HepG2 (cell line): ENCODE results near the gene DHX57. TPM values are rescaled to one million over a fixed set of nuclear protein-coding genes. Genes with fewer than 3 reads are reported as not detected.

Experiments used
- ATF7-NPFF ChIP-seq: sonication (generic); formaldehyde crosslinking; IDR thresholded peaks from 2 replicates; pipeline ENCODE4 v1.8.1; 2023; ENCODE audit warnings: mild to moderate bottlenecking, low read depth, missing genetic modification reagents, moderate library complexity
- ATM ChIP-seq: fragments of 450-650 bp; IDR thresholded peaks from 2 replicates; pipeline ENCODE4 v1.7.1; 2017; ENCODE audit warnings: mild to moderate bottlenecking, borderline replicate concordance
- FOSL2 ChIP-seq: sonication (generic); formaldehyde crosslinking; IDR thresholded peaks from 2 replicates; pipeline ENCODE4 v1.4.0; 2020; ENCODE audit warnings: missing genetic modification reagents
- FOXC1 ChIP-seq: sonication (generic); formaldehyde crosslinking; IDR thresholded peaks from 2 replicates; pipeline ENCODE4 v1.8.0; 2022; ENCODE audit warnings: mild to moderate bottlenecking, missing genetic modification reagents, borderline replicate concordance
- HNRNPL ChIP-seq: fragments of 200-400 bp; formaldehyde crosslinking; IDR thresholded peaks from 2 replicates; pipeline ENCODE4 v1.6.1; 2017; ENCODE audit warnings: mild to moderate bottlenecking, low read depth, low read length
- JUN ChIP-seq: sonication (generic); formaldehyde crosslinking; IDR thresholded peaks from 2 replicates; pipeline ENCODE4 v1.4.0; 2020; ENCODE audit warnings: mild to moderate bottlenecking, missing genetic modification reagents
- MATR3 ChIP-seq: sonication (generic); formaldehyde crosslinking; IDR thresholded peaks from 2 replicates; pipeline ENCODE4 v1.4.0; 2020; ENCODE audit warnings: missing genetic modification reagents
- SMC3 ChIP-seq: IDR thresholded peaks from 2 replicates; pipeline ENCODE4 v1.6.1; 2011; ENCODE audit warnings: low read length, improper control_type of control experiment
- ZNF101 ChIP-seq: sonication (generic); formaldehyde crosslinking; IDR thresholded peaks from 2 replicates; pipeline ENCODE4 v1.4.0; 2020; ENCODE audit warnings: mild to moderate bottlenecking, low read depth, missing genetic modification reagents, borderline replicate concordance
- ZNF138 ChIP-seq: sonication (generic); formaldehyde crosslinking; IDR thresholded peaks from 2 replicates; pipeline ENCODE4 v1.5.0; 2020; ENCODE audit warnings: mild to moderate bottlenecking, low read depth, missing genetic modification reagents
- ZNF263 ChIP-seq: sonication (generic); formaldehyde crosslinking; IDR thresholded peaks from 2 replicates; pipeline ENCODE4 v1.4.0; 2020; ENCODE audit warnings: missing genetic modification reagents
- ZNF547 ChIP-seq: sonication (generic); formaldehyde crosslinking; IDR thresholded peaks from 2 replicates; pipeline ENCODE4 v1.5.1; 2020; ENCODE audit warnings: mild to moderate bottlenecking, missing genetic modification reagents
- ZNF780A ChIP-seq: sonication (generic); formaldehyde crosslinking; IDR thresholded peaks from 2 replicates; pipeline ENCODE4 v1.8.0; 2022; ENCODE audit warnings: mild to moderate bottlenecking, missing genetic modification reagents, moderate library complexity
- ZSCAN9 ChIP-seq: IDR thresholded peaks from 2 replicates; pipeline ENCODE4 v1.6.1; 2016; ENCODE audit warnings: borderline replicate concordance
- polyA plus RNA-seq, 8 experiments: library from polyadenylated mRNA; depleted of rRNA in 3 of 8; stranded (reverse) in 7 of 8; unstranded in 1 of 8; fragments of >200 nt; fragmentation: Illumina TruSeq in 4 of 8; extraction: Trizol in 4 of 8; gene quantifications; 2 replicates each; pipeline versions ENCODE4 v1.2.1 to v1.2.3, GENCODE V29; 2011 to 2016; ENCODE audit warnings: low read depth in 4 of 8, missing spikeins in 1 of 8, mixed read lengths in 1 of 8; ENCODE audit not compliant: insufficient read depth in 1 of 8
- total RNA-seq, 5 experiments: library from RNA; depleted of rRNA; stranded (reverse); fragments of >200 nt; fragmentation: Illumina TruSeq; extraction: Trizol; gene quantifications; 2 replicates each; pipeline ENCODE4 v1.2.3, GENCODE V29; 2016; ENCODE audit warnings: low read depth in 1 of 5
- TF ChIP-seq, protein P1 (sequence below): sonication (generic); formaldehyde crosslinking; IDR thresholded peaks from 2 replicates; pipeline ENCODE4 v1.5.0; 2020; ENCODE audit warnings: mild to moderate bottlenecking, missing genetic modification reagents, moderate library complexity
- TF ChIP-seq, protein P2 (sequence below): sonication (generic); formaldehyde crosslinking; IDR thresholded peaks from one replicate; pipeline ENCODE4 v1.5.1; 2020; ENCODE audit warnings: mild to moderate bottlenecking, missing genetic modification reagents; ENCODE audit errors: not compliant biosample characterization
- TF ChIP-seq, protein P3 (sequence below): sonication (generic); formaldehyde crosslinking; IDR thresholded peaks from 2 replicates; pipeline ENCODE4 v1.4.0; 2020; ENCODE audit warnings: missing genetic modification reagents

DHX57 gene
- total and polyA plus RNA-seq, 2 of the 13 experiments (the other 11 are each of a cell fraction or from before 2014, with no cell fraction given), result 9.2 to 24.2 TPM

DNA sequence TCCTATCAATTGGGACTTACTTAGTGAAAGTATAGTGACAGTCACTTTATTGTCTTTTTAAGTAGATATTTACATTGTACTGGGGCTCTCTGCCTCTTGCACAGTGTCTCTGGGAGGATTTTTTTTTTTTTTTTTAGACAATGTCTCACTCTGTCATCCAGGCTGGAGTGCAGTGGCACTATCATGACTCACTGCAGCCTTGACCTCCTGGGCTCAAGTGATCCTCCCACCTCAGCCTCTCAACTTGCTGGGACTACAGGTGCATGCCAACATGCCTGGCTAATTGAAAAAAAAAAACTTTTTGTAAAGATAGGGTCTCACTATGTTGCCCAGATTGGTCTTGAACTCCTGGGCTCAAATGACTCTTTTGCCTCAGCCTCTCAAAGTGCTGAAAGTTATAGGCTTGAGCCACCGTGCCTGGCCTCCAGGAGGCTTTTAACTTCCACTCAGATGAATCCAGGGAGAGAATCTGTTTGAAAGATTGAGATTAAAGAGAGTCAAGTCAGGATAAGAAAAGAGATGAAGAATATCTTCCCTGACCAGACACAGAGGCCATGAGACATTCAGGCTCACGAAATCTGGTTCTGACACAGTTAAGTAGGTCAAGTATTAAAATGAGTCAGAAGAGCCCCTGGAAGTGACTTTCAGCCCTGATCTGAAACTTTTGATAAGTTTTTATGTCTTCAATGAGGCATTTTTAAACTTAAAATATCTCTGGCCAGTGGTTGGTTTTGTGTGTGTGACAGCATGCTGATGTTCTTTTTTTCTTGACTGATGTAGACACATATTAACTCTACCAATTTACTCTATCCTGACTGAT lies 32.2 kb upstream of the DHX57 start (continued):
- TF ChIP-seq, protein P1, sequence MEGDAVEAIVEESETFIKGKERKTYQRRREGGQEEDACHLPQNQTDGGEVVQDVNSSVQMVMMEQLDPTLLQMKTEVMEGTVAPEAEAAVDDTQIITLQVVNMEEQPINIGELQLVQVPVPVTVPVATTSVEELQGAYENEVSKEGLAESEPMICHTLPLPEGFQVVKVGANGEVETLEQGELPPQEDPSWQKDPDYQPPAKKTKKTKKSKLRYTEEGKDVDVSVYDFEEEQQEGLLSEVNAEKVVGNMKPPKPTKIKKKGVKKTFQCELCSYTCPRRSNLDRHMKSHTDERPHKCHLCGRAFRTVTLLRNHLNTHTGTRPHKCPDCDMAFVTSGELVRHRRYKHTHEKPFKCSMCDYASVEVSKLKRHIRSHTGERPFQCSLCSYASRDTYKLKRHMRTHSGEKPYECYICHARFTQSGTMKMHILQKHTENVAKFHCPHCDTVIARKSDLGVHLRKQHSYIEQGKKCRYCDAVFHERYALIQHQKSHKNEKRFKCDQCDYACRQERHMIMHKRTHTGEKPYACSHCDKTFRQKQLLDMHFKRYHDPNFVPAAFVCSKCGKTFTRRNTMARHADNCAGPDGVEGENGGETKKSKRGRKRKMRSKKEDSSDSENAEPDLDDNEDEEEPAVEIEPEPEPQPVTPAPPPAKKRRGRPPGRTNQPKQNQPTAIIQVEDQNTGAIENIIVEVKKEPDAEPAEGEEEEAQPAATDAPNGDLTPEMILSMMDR (CRISPR knock-in tag), result 0 out of 2 replicates have a peak, but pooled peaks have one; percentile 4
- TF ChIP-seq, protein P2, sequence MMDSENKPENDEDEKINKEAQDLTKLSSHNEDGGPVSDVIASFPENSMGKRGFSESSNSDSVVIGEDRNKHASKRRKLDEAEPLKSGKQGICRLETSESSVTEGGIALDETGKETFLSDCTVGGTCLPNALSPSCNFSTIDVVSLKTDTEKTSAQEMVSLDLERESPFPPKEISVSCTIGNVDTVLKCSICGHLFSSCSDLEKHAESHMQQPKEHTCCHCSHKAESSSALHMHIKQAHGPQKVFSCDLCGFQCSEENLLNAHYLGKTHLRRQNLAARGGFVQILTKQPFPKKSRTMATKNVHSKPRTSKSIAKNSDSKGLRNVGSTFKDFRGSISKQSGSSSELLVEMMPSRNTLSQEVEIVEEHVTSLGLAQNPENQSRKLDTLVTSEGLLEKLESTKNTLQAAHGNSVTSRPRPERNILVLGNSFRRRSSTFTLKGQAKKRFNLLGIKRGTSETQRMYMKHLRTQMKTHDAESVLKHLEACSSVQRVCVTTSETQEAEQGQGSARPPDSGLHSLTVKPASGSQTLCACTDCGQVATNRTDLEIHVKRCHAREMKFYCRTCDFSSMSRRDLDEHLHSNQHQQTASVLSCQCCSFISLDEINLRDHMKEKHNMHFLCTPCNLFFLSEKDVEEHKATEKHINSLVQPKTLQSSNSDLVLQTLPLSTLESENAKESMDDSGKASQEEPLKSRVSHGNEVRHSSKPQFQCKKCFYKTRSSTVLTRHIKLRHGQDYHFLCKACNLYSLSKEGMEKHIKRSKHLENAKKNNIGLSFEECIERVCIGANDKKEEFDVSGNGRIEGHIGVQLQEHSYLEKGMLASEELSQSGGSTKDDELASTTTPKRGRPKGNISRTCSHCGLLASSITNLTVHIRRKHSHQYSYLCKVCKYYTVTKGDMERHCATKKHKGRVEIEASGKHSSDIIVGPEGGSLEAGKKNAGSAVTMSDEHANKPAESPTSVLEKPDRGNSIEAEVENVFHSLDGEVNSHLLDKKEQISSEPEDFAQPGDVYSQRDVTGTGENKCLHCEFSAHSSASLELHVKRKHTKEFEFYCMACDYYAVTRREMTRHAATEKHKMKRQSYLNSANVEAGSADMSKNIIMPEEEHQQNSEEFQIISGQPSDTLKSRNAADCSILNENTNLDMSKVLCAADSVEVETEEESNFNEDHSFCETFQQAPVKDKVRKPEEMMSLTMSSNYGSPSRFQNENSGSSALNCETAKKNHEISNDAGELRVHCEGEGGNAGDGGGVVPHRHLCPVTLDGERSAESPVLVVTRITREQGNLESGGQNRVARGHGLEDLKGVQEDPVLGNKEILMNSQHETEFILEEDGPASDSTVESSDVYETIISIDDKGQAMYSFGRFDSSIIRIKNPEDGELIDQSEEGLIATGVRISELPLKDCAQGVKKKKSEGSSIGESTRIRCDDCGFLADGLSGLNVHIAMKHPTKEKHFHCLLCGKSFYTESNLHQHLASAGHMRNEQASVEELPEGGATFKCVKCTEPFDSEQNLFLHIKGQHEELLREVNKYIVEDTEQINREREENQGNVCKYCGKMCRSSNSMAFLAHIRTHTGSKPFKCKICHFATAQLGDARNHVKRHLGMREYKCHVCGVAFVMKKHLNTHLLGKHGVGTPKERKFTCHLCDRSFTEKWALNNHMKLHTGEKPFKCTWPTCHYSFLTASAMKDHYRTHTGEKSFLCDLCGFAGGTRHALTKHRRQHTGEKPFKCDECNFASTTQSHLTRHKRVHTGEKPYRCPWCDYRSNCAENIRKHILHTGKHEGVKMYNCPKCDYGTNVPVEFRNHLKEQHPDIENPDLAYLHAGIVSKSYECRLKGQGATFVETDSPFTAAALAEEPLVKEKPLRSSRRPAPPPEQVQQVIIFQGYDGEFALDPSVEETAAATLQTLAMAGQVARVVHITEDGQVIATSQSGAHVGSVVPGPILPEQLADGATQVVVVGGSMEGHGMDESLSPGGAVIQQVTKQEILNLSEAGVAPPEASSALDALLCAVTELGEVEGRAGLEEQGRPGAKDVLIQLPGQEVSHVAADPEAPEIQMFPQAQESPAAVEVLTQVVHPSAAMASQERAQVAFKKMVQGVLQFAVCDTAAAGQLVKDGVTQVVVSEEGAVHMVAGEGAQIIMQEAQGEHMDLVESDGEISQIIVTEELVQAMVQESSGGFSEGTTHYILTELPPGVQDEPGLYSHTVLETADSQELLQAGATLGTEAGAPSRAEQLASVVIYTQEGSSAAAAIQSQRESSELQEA (CRISPR knock-in tag), result no peak
- TF ChIP-seq ZSCAN9 (CRISPR knock-in tag) (0 out of 2 replicates have a peak, but pooled peaks have one; percentile 29), ZNF547 (CRISPR knock-in tag) (no peak), FOSL2 (CRISPR knock-in tag) (peak; percentile 98), ZNF780A (CRISPR knock-in tag) (no peak), JUN (CRISPR knock-in tag) (peak; percentile 81), MATR3 (no peak), ATF7-NPFF (no peak), ZNF263 (CRISPR knock-in tag) (0 out of 2 replicates have a peak, but pooled peaks have one; percentile 45), HNRNPL (no peak), ZNF101 (no peak), SMC3 (no peak), ZNF138 (CRISPR knock-in tag) (no peak), FOXC1 (CRISPR knock-in tag) (no peak), ATM (no peak)
- TF ChIP-seq, protein P3, sequence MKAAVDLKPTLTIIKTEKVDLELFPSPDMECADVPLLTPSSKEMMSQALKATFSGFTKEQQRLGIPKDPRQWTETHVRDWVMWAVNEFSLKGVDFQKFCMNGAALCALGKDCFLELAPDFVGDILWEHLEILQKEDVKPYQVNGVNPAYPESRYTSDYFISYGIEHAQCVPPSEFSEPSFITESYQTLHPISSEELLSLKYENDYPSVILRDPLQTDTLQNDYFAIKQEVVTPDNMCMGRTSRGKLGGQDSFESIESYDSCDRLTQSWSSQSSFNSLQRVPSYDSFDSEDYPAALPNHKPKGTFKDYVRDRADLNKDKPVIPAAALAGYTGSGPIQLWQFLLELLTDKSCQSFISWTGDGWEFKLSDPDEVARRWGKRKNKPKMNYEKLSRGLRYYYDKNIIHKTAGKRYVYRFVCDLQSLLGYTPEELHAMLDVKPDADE (CRISPR knock-in tag), result no peak
